Hematopoietic multipotent progenitor cell (in vitro differentiated cells): ENCODE measurements around the gene FMN1. TPM values are rescaled to one million over a fixed set of nuclear protein-coding genes. Genes with fewer than 3 reads are reported as not detected.

Source experiments
- DNase-seq, 3 donors: peaks; one replicate each; pipeline ENCODE4 v3.0.0-alpha.2; 2011 to 2015; ENCODE audit warnings: low read depth in 2 of 3, low spot score in 2 of 3
- total RNA-seq: library from RNA; depleted of rRNA; stranded (reverse); fragments of >200 nt; gene quantifications from one replicate; pipeline ENCODE4 v1.2.3, GENCODE V29; 2012

Gene FMN1
- total RNA-seq, 1 donor, result 0.27 TPM

DNA sequence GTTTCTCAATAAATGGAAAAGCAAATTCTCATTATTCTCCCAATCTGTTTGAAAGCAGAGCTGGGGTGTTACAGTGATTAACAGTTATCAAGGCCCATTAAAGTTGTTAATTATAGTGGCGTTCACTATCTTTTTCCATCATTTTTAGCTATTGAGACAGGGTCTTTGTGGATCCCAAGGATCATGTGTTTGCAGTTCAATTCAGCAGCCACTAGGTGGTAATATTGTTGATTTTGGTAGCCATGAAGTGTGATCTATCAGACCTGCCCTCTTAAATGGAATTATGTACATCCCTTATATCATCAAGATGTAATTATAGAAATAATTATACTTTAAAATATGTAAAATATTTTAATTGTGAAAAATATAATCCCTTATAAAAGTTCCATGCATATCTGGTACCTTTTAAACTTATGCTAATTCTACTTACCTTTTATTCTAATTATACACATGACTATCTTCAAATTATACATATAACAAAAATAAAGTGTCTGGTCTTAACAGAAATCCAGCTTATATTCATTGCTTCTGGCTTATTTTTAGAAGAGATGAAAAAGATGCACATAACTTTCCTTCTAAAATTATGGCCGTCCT, 350.3 kb downstream of the FMN1 start:
- DNase-seq, result peak in 1 of 3 donors; percentile 27

DNA sequence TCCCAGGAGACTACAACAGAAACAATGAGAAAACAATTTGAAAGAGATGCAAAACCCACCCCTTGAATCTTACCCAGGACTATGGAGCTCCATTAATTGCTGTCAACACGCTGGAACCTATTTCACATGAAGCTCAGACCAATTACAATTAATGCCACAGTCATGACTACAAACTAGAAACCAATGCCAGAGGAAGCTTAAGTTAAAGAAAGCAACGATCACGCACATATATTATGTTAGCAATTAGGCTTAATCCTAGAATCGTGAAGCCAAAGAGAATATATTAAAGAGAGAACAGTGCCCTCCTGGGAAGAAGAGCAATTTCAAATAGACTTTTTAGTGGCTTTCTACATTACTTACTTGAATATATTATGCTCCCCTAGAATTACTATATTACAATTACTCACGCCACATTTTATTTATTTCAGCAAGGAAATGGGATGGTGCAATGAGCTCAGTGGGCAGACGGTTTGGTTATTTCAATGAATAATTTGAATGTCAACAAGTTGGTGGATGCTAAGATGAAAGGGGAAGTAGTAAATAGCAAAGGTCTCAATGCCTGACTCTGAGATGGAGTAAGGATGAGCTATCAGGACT, 351.2 kb downstream of the FMN1 start:
- DNase-seq, result no peak

DNA sequence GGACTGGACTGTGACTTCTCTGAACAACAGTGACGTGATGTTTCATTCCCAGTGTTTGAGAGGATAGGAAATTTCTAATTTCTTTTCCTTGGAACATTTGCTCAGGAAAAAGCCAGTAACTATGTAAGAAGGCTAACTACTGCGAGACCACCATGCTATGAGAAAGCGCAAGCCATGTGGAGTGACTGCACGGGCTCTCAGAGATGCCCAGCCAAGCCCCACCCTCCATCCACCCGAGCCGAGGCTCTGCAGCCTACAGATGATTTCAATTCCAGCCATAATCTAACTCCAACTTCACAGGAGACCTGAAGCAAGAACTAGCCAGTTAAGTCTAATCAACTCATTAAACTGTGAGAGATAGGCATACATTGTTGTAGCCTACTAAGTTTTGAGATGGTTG, 352.4 kb downstream of the FMN1 start:
- no peak for DNase-seq

DNA sequence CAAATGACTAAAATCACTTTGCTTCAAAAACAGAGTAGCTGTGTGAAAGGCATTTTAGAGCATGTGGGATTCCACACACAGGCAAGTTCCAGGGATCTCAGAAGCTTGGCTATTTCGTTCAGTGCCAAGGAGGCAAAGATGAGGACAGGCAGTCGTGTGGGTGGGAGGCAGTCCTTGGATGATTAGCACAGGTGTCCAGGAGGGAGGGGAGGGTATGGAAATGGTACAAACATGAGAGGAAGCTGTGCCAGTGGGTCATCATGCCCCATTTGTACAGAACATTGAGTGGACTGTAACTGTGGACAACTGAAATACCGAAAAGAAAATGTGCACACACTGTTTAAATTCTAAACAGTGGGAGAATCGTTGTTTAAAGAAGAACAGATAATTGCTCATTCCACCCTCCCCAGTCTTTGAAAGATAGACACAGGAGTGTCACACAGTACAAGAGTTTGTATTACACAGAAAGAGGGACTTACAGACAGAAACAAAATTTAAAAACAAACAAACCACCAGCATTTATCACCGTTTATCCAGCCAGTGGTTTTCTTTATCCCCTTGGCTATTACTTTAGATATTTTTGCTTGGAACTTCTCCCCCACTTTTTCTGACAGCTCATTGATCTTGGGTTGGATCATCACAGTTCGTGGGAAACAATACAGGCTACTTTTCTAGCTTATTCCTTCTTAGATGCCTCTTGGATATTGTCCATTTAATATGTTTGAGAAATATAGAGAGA, 353.8 kb downstream of the FMN1 start:
- no peak for DNase-seq

DNA sequence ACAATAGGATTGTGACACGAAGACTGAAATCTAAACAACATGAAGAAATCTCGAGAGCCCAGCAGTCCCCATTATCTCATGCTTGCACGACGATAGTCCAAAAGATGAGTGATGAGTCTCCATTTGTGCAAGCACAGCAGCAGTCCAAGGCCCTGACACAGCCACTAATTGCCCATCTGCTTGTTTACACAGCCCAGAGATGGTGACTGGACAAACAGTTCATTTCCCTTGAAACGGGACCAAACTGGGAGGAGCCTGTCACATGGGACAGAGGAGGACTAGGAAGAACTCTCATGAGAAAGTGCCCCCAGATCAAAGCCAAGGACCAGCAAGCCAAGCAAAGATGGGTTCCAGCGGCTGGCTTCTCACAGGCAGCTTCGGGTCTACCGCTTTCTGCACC, 355.7 kb downstream of the FMN1 start:
- DNase-seq, result no peak

DNA sequence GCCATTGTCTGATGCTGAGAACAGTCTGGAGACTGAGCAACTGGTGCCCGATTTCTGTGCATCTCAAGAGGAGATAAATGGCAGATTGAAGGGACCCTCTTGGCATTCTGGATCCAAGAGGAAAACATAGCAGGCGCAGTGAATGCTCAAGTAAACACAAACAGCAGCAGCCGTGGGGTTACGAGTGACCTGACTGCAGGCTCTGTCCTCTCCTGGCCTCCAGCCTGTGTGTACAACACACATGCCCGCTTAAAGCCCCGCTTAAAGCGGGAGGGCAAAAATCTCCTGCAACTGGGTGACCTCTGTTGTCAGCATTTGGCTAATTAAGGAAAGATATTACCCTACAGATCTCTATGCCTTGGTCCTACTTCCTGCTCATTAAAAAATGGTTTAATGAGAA, 356.2 kb downstream of the FMN1 start:
- no peak for DNase-seq

DNA sequence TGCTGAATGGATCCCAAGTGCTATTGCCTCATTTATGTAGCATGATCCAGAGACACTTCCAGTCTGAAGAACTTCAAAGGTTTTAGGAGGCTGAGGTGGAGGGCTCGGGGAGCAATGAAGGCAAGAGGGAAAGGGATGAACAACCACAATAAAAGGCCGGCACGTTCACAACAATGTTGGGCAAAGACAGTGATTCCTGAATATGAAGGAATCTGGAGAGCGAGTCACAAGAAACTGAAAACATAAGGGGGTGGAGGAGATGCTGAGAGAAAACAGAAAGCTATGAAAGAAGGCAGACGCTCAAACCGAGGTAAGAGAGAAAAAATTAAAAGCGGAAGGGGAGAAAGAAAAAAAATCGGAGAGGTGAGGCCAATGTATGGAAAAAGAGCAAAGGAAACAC, 356.6 kb downstream of the FMN1 start:
- DNase-seq, result no peak

DNA sequence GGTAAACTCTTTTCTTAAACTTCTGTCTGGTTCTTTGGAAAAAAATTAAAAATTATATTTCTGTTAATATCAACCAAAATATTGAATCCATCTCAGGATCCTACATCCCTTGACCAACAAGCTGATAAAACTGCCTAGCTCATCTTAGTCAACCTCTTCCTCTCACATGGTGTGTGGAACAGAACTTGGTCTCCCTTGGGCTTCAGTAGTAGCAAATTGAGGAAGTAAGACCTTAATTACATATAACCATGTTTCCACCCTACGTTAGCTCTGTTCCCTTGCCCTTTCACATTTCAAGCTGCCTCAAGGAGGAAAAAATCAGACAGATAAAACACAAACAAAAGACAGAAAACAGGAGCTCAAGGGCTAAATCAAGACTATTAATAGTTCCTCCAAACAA, 360.4 kb downstream of the FMN1 start:
- DNase-seq, result peak in 1 of 3 donors; percentile 33

DNA sequence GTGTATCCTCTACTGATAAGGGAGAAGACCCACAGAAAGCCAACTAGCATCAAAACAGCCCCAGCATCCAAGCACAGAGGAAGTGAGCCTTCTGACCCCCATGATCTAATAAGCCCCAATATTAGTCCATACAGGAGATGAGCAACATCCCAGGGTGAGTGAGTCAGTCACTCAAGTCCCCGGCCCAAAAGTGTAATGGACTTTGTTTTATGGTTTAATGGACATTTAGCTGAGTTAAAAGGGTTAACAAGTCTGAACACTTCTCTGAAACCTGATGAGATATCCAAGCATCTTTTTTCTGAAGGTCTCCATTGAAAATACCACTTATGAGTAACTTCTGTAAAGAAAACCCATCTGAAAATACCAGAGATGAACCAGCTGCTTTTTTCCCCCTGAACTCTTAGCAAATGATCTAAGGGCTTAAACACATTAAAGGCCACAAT, 361.1 kb downstream of the FMN1 start:
- no peak for DNase-seq

DNA sequence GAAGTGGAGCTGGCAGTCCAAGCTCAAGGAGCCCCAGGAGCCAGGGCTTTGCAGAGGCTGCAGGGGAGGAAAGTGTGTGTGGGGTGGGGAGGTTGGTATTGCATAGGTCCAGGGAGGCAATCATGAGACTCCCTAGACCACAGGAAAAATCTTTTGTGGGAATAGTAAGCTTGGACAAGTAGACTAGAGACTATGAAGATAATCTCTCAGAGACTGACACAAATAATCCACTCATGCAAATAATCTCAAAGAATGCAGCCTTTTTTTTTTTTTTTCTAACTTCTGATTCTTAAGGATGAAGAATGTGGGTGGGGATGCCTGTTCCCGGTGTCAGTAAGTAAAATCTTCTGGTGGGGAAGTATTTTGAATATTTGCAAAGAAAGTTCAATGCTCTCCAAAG, 363.0 kb downstream of the FMN1 start:
- no peak for DNase-seq

DNA sequence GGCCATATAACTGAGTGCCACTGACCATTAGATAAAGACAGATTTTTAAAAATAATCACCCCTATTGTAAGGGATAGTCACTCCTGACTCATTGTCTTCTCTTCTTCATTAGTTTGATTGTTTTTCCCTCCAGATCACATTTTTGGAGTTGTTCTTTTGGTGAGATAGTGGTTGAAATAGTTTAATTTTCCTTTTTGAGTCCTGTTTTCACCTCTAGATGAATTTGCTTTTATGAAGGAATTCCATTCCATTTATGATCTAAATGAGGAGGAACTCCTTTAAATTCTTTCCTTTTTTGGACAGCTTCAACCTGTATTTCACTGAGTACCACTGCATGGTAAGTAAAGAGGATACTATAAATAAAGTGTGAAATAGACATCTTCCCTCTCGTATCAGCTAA, 364.3 kb downstream of the FMN1 start:
- no peak for DNase-seq

DNA sequence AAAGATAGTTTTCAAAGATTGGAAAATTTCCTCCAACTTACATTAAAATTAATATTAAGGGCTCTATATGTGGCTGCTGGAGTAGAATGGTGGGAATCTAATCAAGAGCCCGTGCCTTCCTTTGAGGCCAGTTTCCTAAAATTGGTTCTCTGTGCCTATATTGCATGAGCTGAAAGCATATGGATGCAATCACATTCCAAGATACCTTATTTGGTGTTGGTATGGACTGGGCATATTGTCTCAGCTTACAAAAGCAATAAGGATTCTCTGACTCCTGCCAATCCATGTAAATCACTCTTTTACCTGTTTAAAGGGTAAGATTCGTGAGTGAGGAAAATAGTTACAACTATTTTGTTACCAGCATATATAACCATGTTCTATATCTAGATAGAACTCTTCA, 365.1 kb downstream of the FMN1 start:
- DNase-seq, result no peak

DNA sequence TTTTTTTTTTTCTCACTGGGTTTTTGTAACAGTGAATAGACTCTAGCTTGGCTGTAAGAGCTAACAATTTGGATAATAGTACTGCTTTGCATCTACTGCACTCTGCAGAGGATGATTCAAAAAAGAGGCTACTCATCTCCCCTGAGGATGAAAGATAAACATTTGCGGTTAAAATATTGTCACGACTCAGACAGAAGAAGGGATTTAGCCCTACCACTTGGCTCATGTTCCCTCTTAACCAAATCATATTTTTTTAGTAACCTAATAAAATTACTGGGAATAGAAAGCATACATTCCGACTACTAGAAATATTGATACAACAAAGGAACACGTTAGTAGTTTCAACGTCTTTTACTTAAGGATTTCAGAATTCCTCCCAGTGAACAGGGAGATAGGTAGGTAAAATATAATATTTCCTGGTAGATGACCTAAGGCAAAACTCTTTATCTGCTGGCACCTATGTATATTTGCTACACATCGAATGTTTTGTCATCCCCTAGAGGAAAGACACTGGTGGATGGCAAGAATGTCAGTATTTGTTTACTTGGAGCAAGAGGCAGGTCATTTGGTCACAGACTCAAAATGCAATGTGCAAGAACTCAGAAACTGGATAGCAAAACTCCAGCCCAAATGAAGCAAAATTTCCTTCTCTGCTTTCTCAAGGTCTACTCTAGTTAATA, 365.9 kb downstream of the FMN1 start:
- DNase-seq, result no peak

DNA sequence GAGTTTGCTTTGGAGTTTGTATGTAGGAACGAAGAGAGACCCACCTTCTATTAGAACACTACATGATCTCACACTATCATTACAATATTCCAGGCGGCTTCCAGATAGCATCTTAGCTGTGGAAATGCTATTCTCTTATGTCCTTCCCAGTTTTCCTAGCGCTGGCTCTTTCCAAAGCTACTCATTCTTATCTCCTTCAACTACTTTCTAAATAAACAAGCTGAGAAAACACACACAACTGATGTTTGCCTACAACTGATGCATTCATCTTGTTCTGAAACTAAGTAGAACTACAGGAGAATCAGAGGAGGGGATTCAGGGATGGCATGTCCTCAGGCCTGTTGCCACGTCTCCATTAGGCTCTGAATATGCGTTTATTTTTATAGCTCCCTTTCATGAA, 367.8 kb downstream of the FMN1 start:
- DNase-seq, result no peak

DNA sequence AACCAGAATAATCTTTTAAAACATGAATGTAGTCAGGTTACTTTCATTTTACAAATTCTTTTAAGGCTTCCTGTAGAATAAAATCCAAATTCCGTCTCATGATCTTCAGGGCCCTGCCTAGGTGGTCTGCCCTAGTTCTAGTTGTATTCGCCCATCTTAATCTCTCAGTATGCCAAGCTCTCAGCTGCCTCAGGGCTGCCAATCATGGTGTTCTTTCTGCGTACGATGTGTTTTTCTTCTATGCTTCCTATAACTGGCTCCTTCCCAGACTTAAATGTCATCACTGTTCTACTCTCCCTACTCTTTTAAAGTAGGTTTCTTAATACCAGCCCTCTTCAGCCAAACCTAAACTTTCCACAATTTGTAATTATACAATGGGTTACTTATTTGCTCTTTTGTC, 369.3 kb downstream of the FMN1 start:
- no peak for DNase-seq

DNA sequence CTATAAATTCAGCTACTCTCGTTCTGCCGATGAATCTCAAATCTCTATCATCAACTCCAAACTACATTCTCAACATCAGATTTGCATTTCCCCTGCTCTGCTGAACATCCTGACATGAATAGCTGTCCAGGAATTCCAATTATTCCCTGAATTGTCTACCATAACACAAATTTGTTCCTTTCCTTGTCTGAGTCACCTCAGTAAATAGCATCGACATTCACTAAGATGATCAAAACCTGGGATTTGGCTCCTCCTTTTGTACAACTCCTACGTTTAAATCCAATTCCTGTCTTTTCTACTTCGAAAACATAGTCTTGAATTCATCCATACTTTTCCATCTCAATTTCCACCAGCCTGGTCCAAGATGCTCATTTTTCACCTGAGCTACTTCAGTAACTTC, 369.7 kb downstream of the FMN1 start:
- no peak for DNase-seq

DNA sequence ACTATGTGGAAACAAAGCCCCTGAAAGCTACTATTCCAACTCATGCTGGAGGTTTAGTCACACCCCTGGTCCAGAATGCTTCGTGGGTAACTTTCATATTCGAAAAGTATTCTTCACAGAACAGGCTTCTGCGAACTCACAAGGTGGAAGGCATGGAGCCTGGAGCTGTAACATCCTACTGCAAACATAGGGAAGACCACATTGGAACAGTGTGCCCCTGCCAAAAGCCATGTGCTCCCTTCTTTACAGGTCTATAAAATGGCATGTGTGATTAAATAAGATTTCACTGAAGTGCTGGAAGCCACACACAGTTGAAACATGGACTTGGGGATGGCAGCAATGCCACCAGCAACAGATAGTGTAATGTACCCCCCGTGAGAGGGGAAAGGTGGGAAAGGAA, 370.8 kb downstream of the FMN1 start:
- DNase-seq, result no peak

DNA sequence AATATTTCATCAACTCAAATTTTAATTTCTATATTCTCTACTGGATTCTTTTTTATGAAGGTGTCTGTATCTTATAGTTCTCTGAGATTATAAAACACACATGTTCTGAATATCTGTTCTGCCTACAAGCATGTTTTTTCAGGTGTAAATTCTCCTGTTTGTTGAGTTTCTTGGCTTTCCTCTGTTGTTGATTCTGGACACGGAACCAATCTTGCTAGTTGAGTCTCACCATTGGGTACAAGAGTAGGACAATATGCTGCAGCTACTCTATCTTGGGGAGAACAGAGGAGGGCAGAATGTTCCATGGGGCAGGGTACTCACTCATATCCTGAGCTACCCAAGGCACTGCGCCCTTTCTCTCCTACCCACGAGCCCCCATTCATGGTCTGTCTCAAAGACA, 371.8 kb downstream of the FMN1 start:
- no peak for DNase-seq

DNA sequence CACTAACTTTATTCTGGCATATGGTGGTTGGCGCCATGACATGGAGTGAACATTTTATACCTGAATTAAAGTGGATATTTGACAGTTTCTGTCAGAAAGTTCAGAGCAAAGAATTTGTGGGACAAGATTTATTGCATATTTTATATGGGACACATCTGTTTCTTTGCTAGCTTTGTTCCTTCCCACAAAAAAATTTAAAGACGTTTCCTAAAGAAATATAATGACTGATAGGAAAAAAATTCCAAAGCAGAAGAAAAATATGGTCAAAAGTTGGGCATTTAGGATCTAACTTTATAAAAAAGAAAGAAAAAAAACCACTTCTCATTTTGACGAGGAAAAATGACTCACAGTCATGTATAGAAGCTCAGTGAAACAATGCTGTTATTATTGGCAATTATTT, 375.1 kb downstream of the FMN1 start:
- DNase-seq, result no peak

DNA sequence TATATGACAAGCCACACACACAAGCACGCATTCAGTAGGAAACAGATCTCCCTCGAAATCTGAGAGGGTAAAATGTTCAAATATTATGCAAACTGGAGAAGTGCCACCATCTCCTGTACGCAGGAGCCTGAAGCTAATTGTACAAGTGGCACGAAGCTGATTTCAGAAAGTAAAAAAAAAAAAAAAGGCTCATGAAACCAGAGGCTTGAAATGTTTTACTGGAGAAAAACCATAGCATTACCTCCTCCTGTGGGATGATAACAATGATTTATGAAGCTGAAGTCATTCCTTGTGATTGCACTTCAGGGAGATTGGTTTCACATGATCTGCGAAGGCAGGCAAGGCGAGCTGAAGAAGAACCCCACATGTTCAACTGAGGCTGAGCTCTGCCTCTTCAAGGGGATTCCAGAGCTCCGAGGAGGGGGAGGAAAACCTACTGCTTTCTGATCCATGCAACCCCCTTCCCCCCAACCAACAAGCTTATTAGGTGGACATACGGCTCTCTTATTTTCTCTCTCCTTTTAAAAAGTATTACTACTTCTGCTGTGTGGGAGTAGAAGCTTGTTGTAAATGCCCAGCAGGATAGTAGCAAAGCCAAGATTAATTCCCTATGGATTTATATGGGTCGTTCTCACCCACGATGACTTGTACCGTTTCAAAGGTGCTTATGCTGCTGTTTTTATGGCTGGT, 375.6 kb downstream of the FMN1 start:
- DNase-seq, result no peak

DNA sequence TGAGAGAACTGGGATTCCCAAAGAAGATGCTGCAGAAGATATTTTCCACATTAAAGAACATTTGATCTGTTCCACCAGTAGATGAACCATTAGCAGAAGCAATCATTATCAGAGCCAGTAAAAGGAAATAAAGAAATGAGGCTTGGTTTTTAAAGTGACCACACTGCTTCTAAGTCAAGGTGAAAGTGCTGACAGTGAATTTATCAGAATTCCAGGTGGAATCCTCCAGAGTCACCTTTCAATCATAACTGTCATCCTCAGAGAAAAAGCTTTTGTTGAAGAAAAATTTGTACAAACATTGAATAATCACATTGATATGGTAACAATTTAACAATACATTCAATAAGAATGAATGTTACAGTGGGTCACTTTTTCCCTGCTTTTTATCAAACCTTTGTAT, 376.9 kb downstream of the FMN1 start:
- no peak for DNase-seq
